IPS-20b (cell line): Measurements from ENCODE around the gene DUOX2.
"Not testable (repeated sequence)": the region's sequence is repeated elsewhere in the genome, so short reads cannot be mapped to it uniquely, and the experiment has no call there.

ENCODE experiments used
- H3K27ac ChIP-seq: one replicate; pipeline ENCODE4 v1.5.1; 2013; ENCODE audit warnings: low read length
- H3K27me3 ChIP-seq: 2 replicates; pipeline ENCODE4 v1.6.1; 2013; ENCODE audit warnings: mild to moderate bottlenecking, low read length, inconsistent platforms; ENCODE audit not compliant: insufficient read depth
- H3K36me3 ChIP-seq: 2 replicates; pipeline ENCODE4 v1.6.1; 2013; ENCODE audit warnings: low read depth, mild to moderate bottlenecking, inconsistent platforms, low read length, moderate library complexity; ENCODE audit not compliant: insufficient read depth
- H3K4me1 ChIP-seq: 2 replicates; pipeline ENCODE4 v1.6.1; 2013; ENCODE audit warnings: mild to moderate bottlenecking, control low read depth, inconsistent platforms, low read length, moderate library complexity; ENCODE audit not compliant: insufficient read depth
- H3K4me3 ChIP-seq: 2 replicates; pipeline ENCODE4 v1.5.1; 2013; ENCODE audit warnings: mild to moderate bottlenecking, low read length, inconsistent platforms
- H3K9ac ChIP-seq: 2 replicates; pipeline ENCODE4 v1.6.1; 2013; ENCODE audit warnings: low read depth, mild to moderate bottlenecking, inconsistent platforms, low read length, moderate library complexity
- H3K9me3 ChIP-seq: 2 replicates; pipeline ENCODE4 v1.6.1; 2013; ENCODE audit warnings: mild to moderate bottlenecking, low read depth, low read length, inconsistent platforms; ENCODE audit not compliant: insufficient read depth

DUOX2 gene

GRCh38 chr15:45077391-45077790 lies 36.6 kb downstream of the DUOX2 start:
- H3K9me3 ChIP-seq, H3K9ac ChIP-seq, H3K4me3 ChIP-seq, H3K27me3 ChIP-seq, H3K4me1 ChIP-seq, H3K36me3 ChIP-seq, H3K27ac ChIP-seq: not testable (repeated sequence)

DNA sequence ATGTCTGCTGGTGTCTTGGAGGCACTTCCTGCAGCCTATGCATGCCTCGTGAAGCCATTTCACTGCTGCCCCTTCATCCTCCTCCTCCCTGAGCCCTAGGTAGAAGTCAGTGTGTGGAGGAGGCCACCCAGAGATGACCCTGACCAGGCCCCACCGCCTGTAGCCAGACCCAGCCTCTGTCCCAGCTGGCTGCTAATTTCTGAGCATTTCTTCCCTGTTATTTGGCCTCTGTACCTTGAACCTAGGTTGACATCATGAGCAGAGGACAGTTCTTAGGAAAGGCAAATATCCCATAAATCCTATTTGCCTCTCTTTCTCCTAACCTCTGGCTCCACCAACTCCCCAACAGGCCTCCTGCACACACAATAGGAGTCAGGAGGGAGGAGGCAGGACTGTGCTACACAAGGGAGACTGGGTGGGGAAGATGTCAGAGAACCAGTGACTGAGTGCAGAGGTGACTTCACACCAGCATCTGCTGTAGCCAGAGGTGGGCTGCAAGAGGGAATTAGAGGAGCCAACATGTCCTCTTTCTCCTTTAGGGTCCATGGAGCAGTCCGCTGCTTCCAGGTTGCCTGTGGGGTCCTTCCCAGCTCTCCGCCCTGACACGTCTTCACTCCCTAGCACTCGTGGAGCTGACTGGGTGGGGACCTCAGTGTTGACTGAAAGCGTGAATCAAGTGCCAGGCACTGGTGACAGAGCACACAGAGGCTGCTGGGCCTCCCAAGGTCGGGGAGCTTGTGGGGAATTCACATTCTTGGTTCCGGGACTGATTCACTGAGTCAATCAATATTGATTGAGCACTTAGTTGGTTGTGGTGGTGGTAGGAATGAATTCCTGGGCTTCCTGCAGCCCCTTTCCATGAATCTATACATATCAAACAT lies 38.3 kb downstream of the DUOX2 start:
- not testable (repeated sequence) for H3K27ac ChIP-seq, H3K27me3 ChIP-seq, H3K9me3 ChIP-seq, H3K36me3 ChIP-seq, H3K4me3 ChIP-seq, H3K4me1 ChIP-seq, H3K9ac ChIP-seq

DNA sequence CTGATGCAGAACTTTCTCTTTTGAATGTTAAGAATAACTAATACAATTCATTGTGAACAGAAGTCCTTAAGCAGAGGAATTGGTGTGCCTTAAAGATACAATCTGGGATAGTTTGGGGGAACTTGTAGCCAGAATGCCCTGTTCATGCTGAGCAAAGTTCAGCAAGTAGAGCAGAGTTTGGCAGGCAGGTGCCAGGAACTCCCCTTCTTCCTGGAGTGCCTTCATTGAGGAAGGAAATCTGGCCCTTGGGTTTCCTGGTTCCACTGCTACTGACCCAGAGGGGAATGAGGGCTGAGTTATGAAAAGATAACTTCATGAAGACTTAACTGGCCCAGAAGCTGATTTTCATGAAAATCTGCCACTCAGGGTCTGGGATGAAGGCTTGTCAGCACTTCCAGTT lies 40.4 kb downstream of the DUOX2 start:
- H3K4me3 ChIP-seq, H3K4me1 ChIP-seq, H3K9me3 ChIP-seq, H3K27me3 ChIP-seq, H3K27ac ChIP-seq, H3K9ac ChIP-seq: not testable (repeated sequence)
- H3K36me3 ChIP-seq, result peaks cover 15% of the 10 kb centered on the region

DNA sequence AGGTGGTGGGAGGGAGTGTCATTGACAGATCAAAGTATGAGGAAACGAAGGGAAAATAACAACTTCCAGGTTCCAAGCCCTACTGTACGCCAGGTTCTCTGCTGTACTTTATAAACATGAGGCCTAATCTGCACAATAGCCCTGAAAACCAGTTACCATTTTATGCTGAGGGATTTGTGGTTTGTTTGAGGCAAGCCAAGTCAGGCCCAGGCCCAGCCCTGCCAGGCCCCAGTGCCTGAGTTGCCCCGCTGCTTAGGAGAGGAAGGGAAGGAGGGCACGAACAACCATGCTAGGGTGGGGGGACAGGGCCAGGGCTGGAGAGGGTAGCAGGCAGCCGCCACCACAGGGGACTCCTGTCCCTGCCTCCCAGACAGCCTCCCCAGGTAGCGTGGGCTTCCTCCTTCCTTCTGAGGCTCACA lies 44.0 kb downstream of the DUOX2 start:
- H3K9me3 ChIP-seq, H3K9ac ChIP-seq, H3K27ac ChIP-seq, H3K4me3 ChIP-seq, H3K4me1 ChIP-seq, H3K27me3 ChIP-seq: not testable (repeated sequence)
- H3K36me3 ChIP-seq, result peaks cover 27% of the 10 kb centered on the region

DNA sequence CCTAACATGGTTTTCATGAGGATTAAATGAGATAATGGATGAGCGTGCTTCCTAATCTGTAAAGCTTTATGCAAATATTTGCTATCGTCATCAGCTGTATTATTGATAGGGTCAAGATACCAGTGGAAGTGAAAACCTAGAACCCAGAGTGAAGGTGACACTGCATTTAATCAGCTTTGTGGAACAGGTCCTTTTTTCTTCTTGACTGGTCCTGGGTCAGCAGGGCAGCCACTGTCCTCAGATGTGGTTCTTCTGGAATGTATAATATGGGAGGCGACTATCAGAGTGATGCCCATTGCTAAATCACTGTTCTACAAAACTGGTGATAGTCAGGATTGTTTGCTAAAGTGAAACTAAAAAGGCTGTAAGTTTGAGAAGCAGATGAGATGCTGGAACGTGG lies 49.6 kb downstream of the DUOX2 start:
- peaks cover 33% of the 10 kb centered on the region for H3K36me3 ChIP-seq

GRCh38 chr15:45062301-45062700 lies 51.7 kb downstream of the DUOX2 start:
- not testable (repeated sequence) for H3K9ac ChIP-seq, H3K27me3 ChIP-seq, H3K9me3 ChIP-seq, H3K4me3 ChIP-seq, H3K27ac ChIP-seq, H3K4me1 ChIP-seq
- peaks cover 33% of the 10 kb centered on the region for H3K36me3 ChIP-seq

More for the DNA sequence above, 49.6 kb downstream of the DUOX2 start:
- Histone ChIP-seq H3K4me3 (no peak overlapping the region), H3K9me3 (no peaks in the 10 kb centered on the region), H3K9ac (no peak overlapping the region), H3K4me1 (no peaks in the 10 kb centered on the region), H3K27me3 (no peaks in the 10 kb centered on the region), H3K27ac (no peak overlapping the region)

- not testable (repeated sequence) for H3K27me3 ChIP-seq, H3K9ac ChIP-seq, H3K4me1 ChIP-seq, H3K27ac ChIP-seq, H3K4me3 ChIP-seq, H3K9me3 ChIP-seq
- H3K36me3 ChIP-seq, result peaks cover 30% of the 10 kb centered on the region; the same call in 1 of the 2 replicates
These were observed 55.0 kb downstream of the DUOX2 start for GRCh38 chr15:45058690-45059675.

DNA sequence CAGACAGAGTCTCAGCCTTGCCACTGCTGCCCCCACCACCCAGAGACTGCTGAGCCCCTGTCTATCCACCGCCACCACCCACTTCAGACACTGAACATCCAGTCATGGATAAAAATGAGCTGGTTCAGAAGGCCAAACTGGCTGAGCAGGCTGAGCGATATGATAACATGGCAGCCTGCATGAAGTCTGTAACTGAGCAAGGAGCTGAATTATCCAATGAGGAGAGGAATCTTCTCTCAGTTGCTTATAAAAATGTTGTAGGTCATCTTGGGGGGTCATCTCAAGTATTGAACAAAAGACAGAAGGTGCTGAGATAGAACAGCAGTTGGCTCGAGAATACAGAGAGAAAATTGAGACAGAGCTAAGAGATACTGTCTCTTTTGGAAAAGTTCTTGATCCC lies 61.3 kb downstream of the DUOX2 start:
- H3K27me3 ChIP-seq, H3K9ac ChIP-seq, H3K27ac ChIP-seq, H3K4me1 ChIP-seq, H3K4me3 ChIP-seq: not testable (repeated sequence)
- Histone ChIP-seq H3K36me3 (peaks cover 66% of the 10 kb centered on the region), H3K9me3 (peaks cover 32% of the 10 kb centered on the region)

GRCh38 chr15:45050587-45050986 lies 63.4 kb downstream of the DUOX2 start:
- H3K9me3 ChIP-seq, result peaks cover 32% of the 10 kb centered on the region

DNA sequence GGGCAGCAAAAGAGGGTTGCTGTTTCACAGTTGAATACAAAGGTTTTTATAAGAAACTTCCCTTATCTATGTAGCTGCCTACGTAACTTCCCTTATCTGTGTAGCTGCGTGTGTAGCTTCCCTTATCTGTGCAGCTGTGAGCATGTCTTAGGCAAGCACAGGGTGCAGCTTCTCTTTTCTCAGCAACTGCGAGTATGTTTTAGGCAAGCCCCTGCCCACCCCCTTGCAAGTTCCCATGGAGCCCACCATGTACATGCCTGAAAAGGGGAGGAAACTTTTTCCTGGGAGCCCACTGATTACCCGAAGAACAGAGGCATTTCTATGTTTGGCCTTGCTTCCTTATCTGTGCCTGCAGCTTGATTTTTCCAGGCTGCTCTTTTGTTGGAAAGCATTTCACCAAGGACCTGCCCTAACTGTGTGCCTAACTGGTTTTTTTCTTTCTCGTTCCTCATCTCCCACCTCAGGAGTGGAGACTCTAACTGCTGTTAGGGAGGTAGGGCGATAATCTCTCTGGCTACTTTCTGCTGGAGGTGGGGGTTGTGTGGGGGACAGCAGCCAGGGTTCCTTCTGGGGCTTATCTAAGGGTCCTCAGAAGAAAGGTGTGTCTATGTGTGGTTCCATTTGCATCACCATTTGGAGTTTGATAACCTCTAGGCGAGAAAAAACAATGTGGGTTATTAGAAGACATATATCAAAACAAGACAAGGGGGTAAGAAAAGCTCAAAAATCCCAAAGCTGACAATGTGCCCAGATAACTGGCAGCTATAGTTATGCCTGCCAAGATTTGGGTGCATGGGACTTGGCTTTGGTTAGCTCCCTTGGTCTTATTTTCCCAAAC lies 65.0 kb downstream of the DUOX2 start:
- Histone ChIP-seq H3K9me3 (peaks cover 32% of the 10 kb centered on the region), H3K9ac (no peak overlapping the region), H3K4me1 (no peaks in the 10 kb centered on the region), H3K27me3 (no peaks in the 10 kb centered on the region), H3K36me3 (peaks cover 80% of the 10 kb centered on the region), H3K27ac (no peak overlapping the region), H3K4me3 (no peak overlapping the region)

More at GRCh38 chr15:45050587-45050986, 63.4 kb downstream of the DUOX2 start:
- no peak overlapping the region for H3K9ac ChIP-seq
- H3K4me3 ChIP-seq, result no peak overlapping the region
- H3K27ac ChIP-seq, result no peak overlapping the region
- H3K4me1 ChIP-seq, result no peaks in the 10 kb centered on the region
- H3K27me3 ChIP-seq, result no peaks in the 10 kb centered on the region
- peaks cover 70% of the 10 kb centered on the region for H3K36me3 ChIP-seq

DNA sequence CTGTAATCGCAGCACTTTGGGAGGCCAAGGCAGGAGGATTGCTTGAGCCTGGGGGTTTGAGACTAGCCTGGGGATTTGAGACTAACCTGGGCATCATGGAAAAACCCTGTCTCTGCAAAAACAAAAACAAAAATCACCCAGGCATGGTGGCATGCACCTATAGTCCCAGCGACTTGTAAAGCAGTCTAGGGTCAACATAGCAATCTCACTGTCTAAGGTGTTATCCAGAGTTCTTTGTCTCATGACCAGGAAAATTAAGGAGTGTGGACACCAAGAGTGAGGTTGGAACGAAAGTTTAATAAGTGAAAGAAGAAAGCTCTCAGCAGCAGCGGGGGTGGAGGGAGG lies 65.6 kb downstream of the DUOX2 start:
- H3K27me3 ChIP-seq, H3K4me1 ChIP-seq, H3K4me3 ChIP-seq, H3K9ac ChIP-seq, H3K27ac ChIP-seq: not testable (repeated sequence)
- Histone ChIP-seq H3K36me3 (peaks cover 80% of the 10 kb centered on the region), H3K9me3 (peaks cover 32% of the 10 kb centered on the region)
